HUES48 (cell line): ENCODE measurements around the gene NR2F1-AS1.
"Not testable (repeated sequence)": the region's sequence is repeated elsewhere in the genome, so short reads cannot be mapped to it uniquely, and the experiment has no call there.

ENCODE experiments used
- H3K27ac ChIP-seq: one replicate; pipeline ENCODE4 v1.7.0; 2013; ENCODE audit warnings: low read depth, low read length, inconsistent platforms
- H3K27me3 ChIP-seq: 2 replicates; pipeline ENCODE4 v1.6.1; 2013; ENCODE audit warnings: mild to moderate bottlenecking, low read length; ENCODE audit not compliant: control insufficient read depth, insufficient read depth
- H3K36me3 ChIP-seq: 2 replicates; pipeline ENCODE4 v1.6.1; 2013; ENCODE audit warnings: low read length; ENCODE audit not compliant: control insufficient read depth, insufficient read depth
- H3K4me1 ChIP-seq: 2 replicates; pipeline ENCODE4 v1.6.1; 2013; ENCODE audit warnings: mild to moderate bottlenecking, low read length; ENCODE audit not compliant: control insufficient read depth, insufficient read depth
- H3K4me3 ChIP-seq: 2 replicates; pipeline ENCODE4 v1.5.1; 2013; ENCODE audit warnings: mild to moderate bottlenecking, low read depth, low read length
- H3K9ac ChIP-seq: 2 replicates; pipeline ENCODE4 v1.6.1; 2013; ENCODE audit warnings: mild to moderate bottlenecking, low read depth, low read length, moderate library complexity
- H3K9me3 ChIP-seq: 2 replicates; pipeline ENCODE4 v1.6.1; 2013; ENCODE audit warnings: low read length; ENCODE audit not compliant: control insufficient read depth, insufficient read depth

The NR2F1-AS1 gene

GRCh38 chr5:93572101-93572607 lies 8.9 kb downstream of the NR2F1-AS1 start:
- no peaks in the 10 kb centered on the region for H3K9me3 ChIP-seq
- H3K4me1 ChIP-seq: peaks cover 20% of the 10 kb centered on the region
- no peaks in the 10 kb centered on the region for H3K36me3 ChIP-seq
- no peak overlapping the region for H3K9ac ChIP-seq
- peaks cover 100% of the 10 kb centered on the region for H3K27me3 ChIP-seq
- H3K27ac ChIP-seq: no peak overlapping the region
- peak overlapping the region; percentile 17; the same call in 1 of the 2 replicates for H3K4me3 ChIP-seq

- Histone ChIP-seq H3K4me3 (peak overlapping the region; percentile 61), H3K9me3 (no peaks in the 10 kb centered on the region)
Measured at GRCh38 chr5:93571114-93571949, 9.7 kb downstream of the NR2F1-AS1 start.

GRCh38 chr5:93570294-93571113 lies 10.5 kb downstream of the NR2F1-AS1 start:
- H3K9ac ChIP-seq: no peak overlapping the region; the same call in 1 of the 2 replicates
- peak overlapping the region; percentile 61 for H3K4me3 ChIP-seq
- peaks cover 89% of the 10 kb centered on the region for H3K27me3 ChIP-seq
- H3K9me3 ChIP-seq: no peaks in the 10 kb centered on the region
- no peaks in the 10 kb centered on the region for H3K36me3 ChIP-seq
- no peak overlapping the region for H3K27ac ChIP-seq
- H3K4me1 ChIP-seq: peaks cover 20% of the 10 kb centered on the region

More at GRCh38 chr5:93571114-93571949, 9.7 kb downstream of the NR2F1-AS1 start:
- peaks cover 95% of the 10 kb centered on the region for H3K27me3 ChIP-seq
- no peaks in the 10 kb centered on the region for H3K36me3 ChIP-seq
- peaks cover 20% of the 10 kb centered on the region for H3K4me1 ChIP-seq
- no peak overlapping the region for H3K27ac ChIP-seq
- H3K9ac ChIP-seq: no peak overlapping the region

- no peak overlapping the region for H3K9ac ChIP-seq
- H3K9me3 ChIP-seq: no peaks in the 10 kb centered on the region
- H3K4me1 ChIP-seq: peaks cover 20% of the 10 kb centered on the region
- H3K27me3 ChIP-seq: peaks cover 80% of the 10 kb centered on the region
- H3K36me3 ChIP-seq: no peaks in the 10 kb centered on the region
- H3K27ac ChIP-seq: no peak overlapping the region
- peak overlapping the region; percentile 61 for H3K4me3 ChIP-seq
Measured at GRCh38 chr5:93569300-93570160, 11.5 kb downstream of the NR2F1-AS1 start.

GRCh38 chr5:93567424-93567823 lies 13.6 kb downstream of the NR2F1-AS1 start:
- Histone ChIP-seq H3K9me3 (no peaks in the 10 kb centered on the region), H3K9ac (no peak overlapping the region), H3K27me3 (peaks cover 59% of the 10 kb centered on the region), H3K4me3 (no peak overlapping the region), H3K4me1 (peaks cover 11% of the 10 kb centered on the region), H3K27ac (no peak overlapping the region), H3K36me3 (no peaks in the 10 kb centered on the region)

- Histone ChIP-seq H3K36me3 (no peaks in the 10 kb centered on the region), H3K4me3 (no peak overlapping the region), H3K27me3 (peaks cover 45% of the 10 kb centered on the region), H3K9me3 (no peaks in the 10 kb centered on the region), H3K9ac (no peak overlapping the region), H3K4me1 (no peaks in the 10 kb centered on the region; the same call in none of the 2 replicates), H3K27ac (no peak overlapping the region)
Measured at GRCh38 chr5:93566091-93566490, 14.9 kb downstream of the NR2F1-AS1 start.

GRCh38 chr5:93557021-93557604 lies 23.9 kb downstream of the NR2F1-AS1 start:
- Histone ChIP-seq H3K4me3 (no peak overlapping the region), H3K27me3 (no peaks in the 10 kb centered on the region), H3K27ac (no peak overlapping the region), H3K36me3 (no peaks in the 10 kb centered on the region), H3K9ac (no peak overlapping the region), H3K9me3 (no peaks in the 10 kb centered on the region), H3K4me1 (no peaks in the 10 kb centered on the region)

- H3K4me3 ChIP-seq, H3K9me3 ChIP-seq, H3K9ac ChIP-seq, H3K36me3 ChIP-seq, H3K27ac ChIP-seq, H3K27me3 ChIP-seq, H3K4me1 ChIP-seq: not testable (repeated sequence)
Measured at GRCh38 chr5:93549594-93549993, 31.4 kb downstream of the NR2F1-AS1 start.

- H3K9ac ChIP-seq: no peak overlapping the region
- no peaks in the 10 kb centered on the region for H3K9me3 ChIP-seq
- H3K36me3 ChIP-seq: no peaks in the 10 kb centered on the region
- H3K27me3 ChIP-seq: no peaks in the 10 kb centered on the region
- H3K27ac ChIP-seq: no peak overlapping the region
- no peaks in the 10 kb centered on the region for H3K4me1 ChIP-seq
- H3K4me3 ChIP-seq: no peak overlapping the region
Measured at GRCh38 chr5:93545872-93546271, 35.1 kb downstream of the NR2F1-AS1 start.

GRCh38 chr5:93532370-93532769 lies 48.6 kb downstream of the NR2F1-AS1 start:
- H3K27ac ChIP-seq: no peak overlapping the region
- H3K9me3 ChIP-seq: no peaks in the 10 kb centered on the region
- H3K27me3 ChIP-seq: no peaks in the 10 kb centered on the region
- no peak overlapping the region for H3K9ac ChIP-seq
- no peaks in the 10 kb centered on the region for H3K4me1 ChIP-seq
- no peak overlapping the region for H3K4me3 ChIP-seq
- H3K36me3 ChIP-seq: no peaks in the 10 kb centered on the region
